ENCODE data around the gene EMD.

Gene EMD

GRCh38 chrX:154404625-154405192, 25.6 kb downstream of the EMD start:
- H3K4me1 Mint-ChIP-seq, result peaks cover 10% of the 10 kb centered on the region
- H3K36me3 Mint-ChIP-seq (ENCODE audit: insufficient read depth), result peaks cover 21% of the 10 kb centered on the region
- no peaks in the 10 kb centered on the region for H3K27me3 Mint-ChIP-seq
- DNase-seq (ENCODE audit: low spot score in 2 of 2) (no peak), ATAC-seq (replicated peaks; ENCODE audit: extremely low read depth, poor library complexity, severe bottlenecking) (no peak)
- no peak overlapping the region for H3K27ac Mint-ChIP-seq (ENCODE audit: low read depth)
- no peaks in the 10 kb centered on the region for H3K9me3 Mint-ChIP-seq
- no peak overlapping the region for H3K4me3 Mint-ChIP-seq

DNA sequence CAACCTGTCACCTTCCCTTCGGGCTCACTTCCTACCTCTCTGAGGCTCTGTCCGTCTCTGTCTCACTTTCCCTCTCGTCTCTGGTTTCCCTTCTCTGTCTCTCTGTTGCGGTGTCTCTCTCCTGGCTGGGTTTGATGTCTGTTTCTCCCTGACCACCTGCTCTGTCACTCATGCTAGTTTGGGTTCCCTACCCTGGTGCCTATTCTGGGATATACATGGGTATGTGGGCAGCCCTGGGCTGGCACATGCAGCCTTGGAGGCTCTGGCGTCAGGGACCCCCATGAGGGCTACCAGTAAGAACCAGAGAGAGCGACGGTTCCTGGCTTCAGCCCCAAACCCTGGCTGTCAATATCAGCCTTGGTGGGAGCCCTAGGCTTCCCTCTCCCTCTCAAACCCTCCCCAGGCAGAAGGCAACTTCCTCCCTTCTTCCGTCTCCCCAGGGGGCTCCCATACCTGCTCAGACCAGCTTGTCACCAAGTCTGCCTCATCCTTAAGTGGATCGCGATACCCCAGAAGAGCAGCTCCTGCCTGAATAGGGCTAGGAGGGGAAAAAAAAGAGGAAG, 29.6 kb downstream of the EMD start:
- Mint-ChIP-seq H3K36me3 (ENCODE audit: insufficient read depth) (peaks cover 3% of the 10 kb centered on the region), H3K9me3 (no peaks in the 10 kb centered on the region), H3K27ac (ENCODE audit: low read depth) (no peak overlapping the region), H3K4me1 (peaks cover 14% of the 10 kb centered on the region), H3K4me3 (peak overlapping the region; percentile 61), H3K27me3 (no peaks in the 10 kb centered on the region)
- DNase-seq (ENCODE audit: low spot score in 2 of 2) (no peak), ATAC-seq (replicated peaks; ENCODE audit: extremely low read depth, poor library complexity, severe bottlenecking) (no peak)

DNA sequence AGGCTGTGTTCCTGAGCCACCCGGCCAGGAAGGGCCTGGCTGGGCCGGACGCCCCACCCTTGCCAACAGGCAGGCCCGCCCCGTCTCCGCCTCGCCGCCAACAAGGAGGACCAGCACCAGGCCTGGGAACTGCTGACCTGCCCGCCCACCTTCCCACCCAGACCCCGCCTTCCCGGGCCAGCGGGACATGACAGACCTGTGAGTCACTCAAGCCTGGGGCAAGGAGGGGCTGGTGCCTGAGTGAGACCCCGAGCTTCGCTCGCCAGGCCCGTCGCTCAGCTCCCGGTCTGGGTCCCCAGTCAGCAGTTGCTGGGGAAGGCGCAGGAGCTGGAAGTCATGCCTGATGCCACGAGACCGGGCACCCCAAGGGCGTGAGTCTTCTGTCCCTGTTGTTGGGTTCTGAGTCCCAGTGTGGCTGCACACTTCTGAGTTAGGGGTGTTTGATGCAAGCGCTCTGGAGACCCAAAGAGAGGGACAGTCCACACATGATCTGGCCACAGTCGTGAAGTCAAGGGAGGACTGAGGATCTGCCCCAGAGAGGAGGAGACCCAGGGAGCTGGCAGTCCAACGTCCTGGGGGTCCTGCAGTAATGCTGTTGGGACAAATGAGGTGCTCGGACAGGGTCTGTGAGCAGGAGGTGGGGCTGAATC, 30.3 kb downstream of the EMD start, which contains the start of gene DNASE1L1:
TSS of gene DNASE1L1 (minus strand) at position 33 of the 650 bp plus-strand sequence. CDS start 3,686 bp downstream, outside the sequence.
- H3K27me3 Mint-ChIP-seq, result no peaks in the 10 kb centered on the region
- H3K4me1 Mint-ChIP-seq, result peaks cover 14% of the 10 kb centered on the region
- H3K4me3 Mint-ChIP-seq, result peak within 1 kb of the TSS; percentile 61
- peaks cover 5% of the 10 kb centered on the region for H3K36me3 Mint-ChIP-seq (ENCODE audit: insufficient read depth)
- no peaks in the 10 kb centered on the region for H3K9me3 Mint-ChIP-seq
- peak within 1 kb of the TSS; percentile 65 for H3K27ac Mint-ChIP-seq (ENCODE audit: low read depth)
- ATAC-seq (replicated peaks; ENCODE audit: extremely low read depth, poor library complexity, severe bottlenecking), result no peak
- DNase-seq (ENCODE audit: low spot score in 2 of 2), result no peak

DNA sequence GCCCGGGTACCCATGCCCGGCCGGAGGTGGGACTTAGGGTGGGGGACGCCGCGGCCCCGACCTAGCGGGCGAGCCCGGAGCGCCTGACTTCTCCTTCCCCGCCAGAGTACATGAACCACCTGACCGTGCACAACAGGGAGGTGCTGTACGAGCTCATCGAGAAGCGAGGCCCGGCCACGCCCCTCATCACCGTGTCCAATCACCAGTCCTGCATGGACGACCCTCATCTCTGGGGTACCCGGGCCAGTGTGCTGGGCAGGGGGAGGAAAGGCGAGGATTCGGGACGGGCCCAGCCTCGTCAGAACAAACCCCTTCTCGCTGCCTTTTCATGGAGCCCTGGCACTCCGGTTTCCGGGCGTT, 32.9 kb downstream of the EMD start:
- peak overlapping the region; percentile 89 for H3K4me3 Mint-ChIP-seq
- peak; percentile 55 for ATAC-seq (replicated peaks; ENCODE audit: extremely low read depth, poor library complexity, severe bottlenecking)
- H3K9me3 Mint-ChIP-seq, result no peaks in the 10 kb centered on the region
- peak overlapping the region; percentile 89 for H3K27ac Mint-ChIP-seq (ENCODE audit: low read depth)
- peaks cover 6% of the 10 kb centered on the region for H3K36me3 Mint-ChIP-seq (ENCODE audit: insufficient read depth)
- no peak for DNase-seq (ENCODE audit: low spot score in 2 of 2)
- H3K27me3 Mint-ChIP-seq, result no peaks in the 10 kb centered on the region
- peaks cover 14% of the 10 kb centered on the region for H3K4me1 Mint-ChIP-seq

- peak; percentile 51 for ATAC-seq (replicated peaks; ENCODE audit: extremely low read depth, poor library complexity, severe bottlenecking)
- H3K27me3 Mint-ChIP-seq, result no peaks in the 10 kb centered on the region
- H3K36me3 Mint-ChIP-seq (ENCODE audit: insufficient read depth), result peaks cover 6% of the 10 kb centered on the region
Observed at GRCh38 chrX:154412468-154412867, 33.4 kb downstream of the EMD start.

DNA sequence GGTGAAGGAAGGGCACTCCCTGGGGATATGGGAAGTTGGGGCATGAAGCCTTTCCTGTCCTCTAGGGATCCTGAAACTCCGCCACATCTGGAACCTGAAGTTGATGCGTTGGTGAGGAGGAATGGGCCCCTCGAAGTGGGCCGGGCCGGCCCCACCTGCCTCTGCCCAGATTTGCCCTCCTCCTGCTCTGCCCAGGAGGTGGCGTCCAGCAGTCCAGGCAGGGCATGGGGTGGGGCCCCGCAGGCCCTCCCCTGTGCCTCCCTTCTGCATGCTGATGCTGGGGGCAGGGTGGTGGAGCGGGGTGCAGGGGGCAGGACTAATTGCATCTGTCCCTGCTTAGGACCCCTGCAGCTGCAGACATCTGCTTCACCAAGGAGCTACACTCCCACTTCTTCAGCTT, 34.0 kb downstream of the EMD start:
- ATAC-seq (replicated peaks; ENCODE audit: extremely low read depth, poor library complexity, severe bottlenecking) (no peak), DNase-seq (ENCODE audit: low spot score in 2 of 2) (no peak)
- peaks cover 14% of the 10 kb centered on the region for H3K4me1 Mint-ChIP-seq
- no peak overlapping the region for H3K4me3 Mint-ChIP-seq
- no peaks in the 10 kb centered on the region for H3K9me3 Mint-ChIP-seq
- H3K36me3 Mint-ChIP-seq (ENCODE audit: insufficient read depth), result peaks cover 6% of the 10 kb centered on the region
- H3K27me3 Mint-ChIP-seq, result no peaks in the 10 kb centered on the region
- no peak overlapping the region for H3K27ac Mint-ChIP-seq (ENCODE audit: low read depth)

More at GRCh38 chrX:154412468-154412867, 33.4 kb downstream of the EMD start:
- H3K4me1 Mint-ChIP-seq, result peaks cover 14% of the 10 kb centered on the region
- H3K27ac Mint-ChIP-seq (ENCODE audit: low read depth), result peak overlapping the region; percentile 89
- no peaks in the 10 kb centered on the region for H3K9me3 Mint-ChIP-seq
- no peak for DNase-seq (ENCODE audit: low spot score in 2 of 2)
- peak overlapping the region; percentile 89 for H3K4me3 Mint-ChIP-seq

GRCh38 chrX:154417157-154417556, 38.1 kb downstream of the EMD start:
- Mint-ChIP-seq H3K4me1 (peaks cover 6% of the 10 kb centered on the region), H3K4me3 (no peak overlapping the region), H3K27ac (ENCODE audit: low read depth) (no peak overlapping the region), H3K9me3 (no peaks in the 10 kb centered on the region), H3K36me3 (ENCODE audit: insufficient read depth) (peaks cover 13% of the 10 kb centered on the region), H3K27me3 (no peaks in the 10 kb centered on the region)
- ATAC-seq (replicated peaks; ENCODE audit: extremely low read depth, poor library complexity, severe bottlenecking) (no peak), DNase-seq (ENCODE audit: low spot score in 2 of 2) (no peak)

GRCh38 chrX:154419189-154419588, 40.1 kb downstream of the EMD start:
- ATAC-seq (replicated peaks; ENCODE audit: extremely low read depth, poor library complexity, severe bottlenecking) (no peak), DNase-seq (ENCODE audit: low spot score in 2 of 2) (no peak)
- Mint-ChIP-seq H3K27me3 (no peaks in the 10 kb centered on the region), H3K4me1 (no peaks in the 10 kb centered on the region), H3K9me3 (no peaks in the 10 kb centered on the region), H3K27ac (ENCODE audit: low read depth) (no peak overlapping the region), H3K36me3 (ENCODE audit: insufficient read depth) (peaks cover 13% of the 10 kb centered on the region), H3K4me3 (no peak overlapping the region)

DNA sequence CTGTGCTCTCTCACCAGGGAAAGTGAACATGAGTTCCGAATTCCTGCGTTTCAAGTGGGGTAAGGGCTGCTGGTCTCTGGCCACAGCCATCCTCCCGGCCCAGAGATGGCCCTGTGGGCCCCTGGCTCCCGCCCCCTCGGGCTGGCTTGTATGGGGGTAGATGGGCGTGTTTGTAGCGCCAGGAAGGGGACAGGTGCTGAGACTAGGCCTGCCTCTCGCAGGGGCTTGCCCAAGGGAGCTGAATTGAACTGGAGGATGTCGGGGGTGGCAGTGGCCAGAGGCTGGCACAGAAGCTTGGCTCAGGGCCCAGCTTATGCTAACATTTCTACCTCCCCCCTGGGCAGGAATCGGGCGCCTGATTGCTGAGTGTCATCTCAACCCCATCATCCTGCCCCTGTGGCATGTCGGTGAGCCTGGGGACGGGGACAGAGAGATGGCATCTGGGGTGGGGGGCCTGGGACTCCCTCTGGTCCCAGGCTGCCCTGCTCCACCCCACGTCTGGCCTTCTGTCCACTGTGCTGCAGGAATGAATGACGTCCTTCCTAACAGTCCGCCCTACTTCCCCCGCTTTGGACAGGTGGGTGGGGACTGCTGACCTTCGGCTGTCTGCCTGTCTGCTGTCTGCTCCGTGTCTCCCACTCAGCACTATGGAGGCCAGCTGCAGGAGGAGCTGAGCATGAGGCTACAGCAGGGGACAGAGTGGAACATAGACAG, 40.8 kb downstream of the EMD start:
- Mint-ChIP-seq H3K9me3 (no peaks in the 10 kb centered on the region), H3K4me1 (no peaks in the 10 kb centered on the region), H3K27ac (ENCODE audit: low read depth) (no peak overlapping the region), H3K4me3 (no peak overlapping the region), H3K27me3 (no peaks in the 10 kb centered on the region), H3K36me3 (ENCODE audit: insufficient read depth) (peaks cover 10% of the 10 kb centered on the region)
- ATAC-seq (replicated peaks; ENCODE audit: extremely low read depth, poor library complexity, severe bottlenecking), result no peak
- no peak for DNase-seq (ENCODE audit: low spot score in 2 of 2)

GRCh38 chrX:154420402-154420756, 41.3 kb downstream of the EMD start:
- H3K36me3 Mint-ChIP-seq (ENCODE audit: insufficient read depth), result peaks cover 10% of the 10 kb centered on the region
- DNase-seq (ENCODE audit: low spot score in 2 of 2) (no peak), ATAC-seq (replicated peaks; ENCODE audit: extremely low read depth, poor library complexity, severe bottlenecking) (no peak)
- no peak overlapping the region for H3K27ac Mint-ChIP-seq (ENCODE audit: low read depth)
- H3K4me1 Mint-ChIP-seq, result no peaks in the 10 kb centered on the region
- no peaks in the 10 kb centered on the region for H3K9me3 Mint-ChIP-seq
- H3K27me3 Mint-ChIP-seq, result no peaks in the 10 kb centered on the region
- no peak overlapping the region for H3K4me3 Mint-ChIP-seq

GRCh38 chrX:154426916-154427770, 48.0 kb downstream of the EMD start:
- no peak for DNase-seq (ENCODE audit: low spot score in 2 of 2)
- H3K27ac Mint-ChIP-seq (ENCODE audit: low read depth), result no peak overlapping the region
- no peak for ATAC-seq (replicated peaks; ENCODE audit: extremely low read depth, poor library complexity, severe bottlenecking)
- no peaks in the 10 kb centered on the region for H3K27me3 Mint-ChIP-seq
- H3K36me3 Mint-ChIP-seq (ENCODE audit: insufficient read depth), result peaks cover 4% of the 10 kb centered on the region
- no peaks in the 10 kb centered on the region for H3K9me3 Mint-ChIP-seq
- no peak overlapping the region for H3K4me3 Mint-ChIP-seq
- H3K4me1 Mint-ChIP-seq, result peaks cover 25% of the 10 kb centered on the region

Data from central memory CD8-positive, alpha-beta T cell (primary cell).